ENCODE results near the gene JARID2.

- TF ChIP-seq POLR2A (IDR thresholded peaks at IDR 0.05; ENCODE audit: low read depth, low read length) (no peak), POU2F2 (IDR thresholded peaks at IDR 0.05; ENCODE audit: low read depth, low read length) (no peak), POLR2AphosphoS5 (IDR thresholded peaks at IDR 0.05; ENCODE audit: low read depth, low read length) (no peak)
Measured at GRCh38 chr6:15460110-15460727, 214.3 kb downstream of the JARID2 start.
